H1 (cell line): ENCODE measurements around the gene B3GALT6. TPM values are rescaled to one million over a fixed set of nuclear protein-coding genes. Genes with fewer than 3 reads are reported as not detected.

Source experiments
- ATF2 ChIP-seq: IDR thresholded peaks from 2 replicates; pipeline ENCODE4 v1.6.1; 2012; ENCODE audit warnings: low read length, inconsistent platforms
- BCL11A ChIP-seq, 2 experiments: IDR thresholded peaks; one replicate each; pipeline ENCODE4 v1.6.1; 2011; ENCODE audit warnings: low read depth in 2 of 2, low read length in 2 of 2, mild to moderate bottlenecking in 2 of 2
- CBX8 ChIP-seq: fragments of 300-800, 300-1000 bp; sonication (generic); IDR thresholded peaks from 2 replicates; pipeline ENCODE4 v1.7.1; 2016; ENCODE audit warnings: low read depth, low read length, borderline replicate concordance
- CREB1 ChIP-seq: IDR thresholded peaks from 2 replicates; pipeline ENCODE4 v1.6.1; 2012; ENCODE audit warnings: inconsistent platforms
- KDM4A ChIP-seq: IDR thresholded peaks from one replicate; pipeline ENCODE4 v1.7.1; 2012; ENCODE audit warnings: low read depth, mild to moderate bottlenecking, moderate library complexity, low read length, inconsistent platforms; ENCODE audit not compliant: severe bottlenecking
- MAX ChIP-seq: IDR thresholded peaks from 2 replicates; pipeline ENCODE4 v1.6.1; 2012; ENCODE audit warnings: inconsistent platforms
- PHF8 ChIP-seq: fragments of 200-600 bp; sonication (generic); conservative IDR thresholded peaks from 2 replicates; pipeline ENCODE4 v1.7.1; 2012; ENCODE audit warnings: low read depth, mild to moderate bottlenecking, inconsistent platforms, low read length, moderate library complexity
- RAD21 ChIP-seq, 2 experiments: IDR thresholded peaks in 1 of 2; conservative IDR thresholded peaks in 1 of 2; 2 replicates each; pipeline ENCODE4 v1.6.1; 2011; ENCODE audit warnings: low read depth in 2 of 2, low read length in 2 of 2, improper control_type of control experiment in 1 of 2, inconsistent platforms in 1 of 2, mild to moderate bottlenecking in 1 of 2, moderate library complexity in 1 of 2
- TBP ChIP-seq: IDR thresholded peaks from 2 replicates; pipeline ENCODE4 v1.6.1; 2011; ENCODE audit warnings: low read depth, low read length, improper control_type of control experiment
- polyA plus RNA-seq, 7 experiments: library from polyadenylated mRNA; depleted of rRNA in 3 of 7; stranded (reverse) in 5 of 7; unstranded in 2 of 7; fragments of >200 nt in 5 of 7; fragments of 200-250 nt in 2 of 7; gene quantifications; 1 replicate in 5 of 7; 2 replicates in 1 of 7; 4 replicates in 1 of 7; pipeline versions ENCODE4 v1.2.1 to v1.2.3, GENCODE V29; 2011 to 2013; ENCODE audit warnings: missing spikeins in 2 of 7, mixed read lengths in 2 of 7
- total RNA-seq: library from RNA; stranded (reverse); fragmentation: NEBNext Ultra II Directional; extraction: Animal tissue kit (Norgen Biotek cat#: 25700); gene quantifications from 2 replicates; pipeline ENCODE4 v1.2.1, GENCODE V29; 2021

B3GALT6 gene
- total and polyA plus RNA-seq, 2 of the 8 experiments (the other 6 are each of a cell fraction or from before 2014, with no cell fraction given): 18.4 to 20.4 TPM

GRCh38 chr1:1199141-1199960, 32.7 kb upstream of the B3GALT6 start (continued):
- TF ChIP-seq TBP: no peak
- no peak for TF ChIP-seq PHF8
- TF ChIP-seq MAX: no peak
- no peak for TF ChIP-seq CREB1
- TF ChIP-seq KDM4A: no peak
- no peak for TF ChIP-seq RAD21 (IDR thresholded peaks at IDR 0.05 in 1 of 2, conservative IDR thresholded peaks at IDR 0.05 in 1 of 2; ENCODE audit: low read depth in 2 of 2, low read length in 2 of 2)
- no peak for TF ChIP-seq CBX8
- TF ChIP-seq BCL11A (IDR thresholded peaks at IDR 0.05; ENCODE audit: low read depth in 2 of 2, low read length in 2 of 2): no peak
- TF ChIP-seq ATF2: no peak
